Stimulated activated CD4-positive, alpha-beta T cell treated with anti-CD3 and anti-CD28 coated beads, Interleukin-2, amount 100 ng/mL, for 48 hours (primary cell): ENCODE measurements around the gene TNFSF4.
"Not testable (repeated sequence)": the region's sequence is repeated elsewhere in the genome, so short reads cannot be mapped to it uniquely, and the experiment has no call there.

Experiments
- DNase-seq, 2 donors: peaks; one replicate each; pipeline ENCODE4 v3.0.0-alpha.2; 2020

TNFSF4 gene

DNA sequence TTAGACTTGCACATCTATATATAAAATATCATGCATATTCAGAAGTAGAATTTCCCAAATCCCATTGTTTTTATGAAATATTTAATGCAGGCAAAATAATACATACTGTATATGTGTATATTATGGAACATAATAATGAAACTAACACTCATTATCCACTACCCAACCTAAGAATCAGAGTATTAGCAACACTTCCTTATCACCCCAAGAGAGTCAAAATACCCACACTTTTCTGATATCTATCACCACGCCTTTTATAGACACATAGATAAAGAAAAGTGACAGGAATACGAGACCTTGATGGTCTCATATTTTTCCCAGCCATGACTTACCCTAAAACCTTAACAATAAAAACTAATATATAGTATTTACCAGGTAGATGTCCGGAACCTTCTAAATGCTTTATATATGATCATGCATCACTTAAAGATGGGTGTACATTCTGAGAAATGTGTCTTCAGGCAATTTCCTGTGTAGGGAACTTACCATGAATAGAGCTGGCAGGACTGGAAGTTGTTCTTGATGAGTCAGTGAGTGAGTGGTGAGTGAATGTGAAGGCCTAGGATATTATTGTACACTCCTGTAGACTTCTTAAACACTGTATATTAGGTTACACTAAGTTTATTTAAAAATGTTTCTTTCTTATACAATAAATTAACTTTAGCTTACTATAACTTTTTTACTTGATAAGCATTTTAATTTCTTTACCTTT is 45.5 kb downstream of the TNFSF4 start:
- DNase-seq, result no peak

DNA sequence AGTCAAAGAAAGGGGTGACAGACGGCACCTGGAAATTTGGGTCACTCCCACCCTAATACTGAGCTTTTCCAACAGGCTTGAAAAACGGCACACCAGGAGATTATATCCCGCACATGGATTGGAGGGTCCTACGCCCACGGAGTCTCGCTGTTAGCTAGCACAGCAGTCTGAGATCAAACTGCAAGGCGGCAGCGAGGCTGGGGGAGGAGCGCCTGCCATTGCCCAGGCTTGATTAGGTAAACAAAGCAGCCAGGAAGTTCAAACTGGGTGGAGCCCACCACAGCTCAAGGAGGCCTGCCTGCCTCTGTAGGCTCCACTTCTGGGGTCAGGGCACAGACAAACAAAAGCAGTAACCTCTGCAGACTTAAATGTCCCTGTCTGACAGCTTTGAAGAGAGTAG is 53.2 kb downstream of the TNFSF4 start:
- DNase-seq, result not testable (repeated sequence)

DNA sequence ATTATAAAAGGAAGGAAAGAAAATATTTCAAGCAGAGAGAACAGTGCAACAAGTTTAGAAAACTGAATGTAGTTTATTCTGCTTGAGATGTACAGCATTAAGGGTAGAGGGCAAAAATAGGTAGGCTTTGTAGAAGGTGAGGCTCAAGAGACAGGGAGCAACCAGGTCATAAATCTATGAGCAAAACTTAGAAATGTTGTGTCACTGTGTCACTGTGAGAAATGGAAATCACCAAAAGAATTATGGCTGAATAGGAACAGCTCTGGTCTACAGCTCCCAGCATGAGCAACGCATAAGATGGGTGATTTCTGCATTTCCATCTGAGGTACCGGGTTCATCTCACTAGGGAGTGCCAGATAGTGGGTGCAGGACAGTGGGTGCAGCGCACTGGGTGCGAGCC is 53.6 kb downstream of the TNFSF4 start:
- DNase-seq, result no peak

DNA sequence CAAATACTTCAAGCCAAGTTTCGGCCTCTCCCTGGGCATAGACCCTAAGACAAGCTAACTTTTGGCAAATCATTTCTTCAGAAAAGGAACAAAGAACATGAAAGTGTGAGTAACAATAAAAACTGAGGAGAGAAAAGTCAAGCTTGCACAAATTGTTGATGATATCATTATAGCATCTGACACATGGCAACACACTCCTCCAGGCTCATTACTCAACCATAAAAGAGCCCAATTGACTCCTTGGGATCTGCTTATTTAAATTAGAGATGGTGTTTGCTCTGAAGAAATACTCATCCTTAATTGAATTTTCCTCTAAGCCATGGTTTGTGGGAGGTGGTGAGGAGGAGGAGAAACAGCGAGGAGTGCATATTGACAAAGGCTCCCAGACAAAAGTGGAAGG is 54.5 kb downstream of the TNFSF4 start:
- DNase-seq, result no peak

DNA sequence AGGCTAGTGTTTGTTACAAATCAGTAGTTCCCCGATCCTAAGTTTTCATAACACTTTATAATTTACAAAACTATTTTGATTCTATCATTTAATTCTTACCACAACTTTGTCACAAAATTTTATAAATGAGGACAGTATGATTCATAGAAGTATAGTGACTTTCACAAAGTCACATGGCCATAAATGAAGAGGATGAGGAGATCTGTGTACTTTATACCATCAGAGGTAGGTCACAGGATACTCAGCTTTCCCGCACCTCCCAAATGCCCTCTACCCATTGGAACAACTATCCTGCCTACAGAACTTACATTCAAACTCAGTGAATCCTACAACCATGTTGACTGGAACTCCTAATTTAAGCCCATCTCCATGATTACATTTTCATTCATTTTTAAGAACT is 56.3 kb downstream of the TNFSF4 start:
- no peak for DNase-seq

DNA sequence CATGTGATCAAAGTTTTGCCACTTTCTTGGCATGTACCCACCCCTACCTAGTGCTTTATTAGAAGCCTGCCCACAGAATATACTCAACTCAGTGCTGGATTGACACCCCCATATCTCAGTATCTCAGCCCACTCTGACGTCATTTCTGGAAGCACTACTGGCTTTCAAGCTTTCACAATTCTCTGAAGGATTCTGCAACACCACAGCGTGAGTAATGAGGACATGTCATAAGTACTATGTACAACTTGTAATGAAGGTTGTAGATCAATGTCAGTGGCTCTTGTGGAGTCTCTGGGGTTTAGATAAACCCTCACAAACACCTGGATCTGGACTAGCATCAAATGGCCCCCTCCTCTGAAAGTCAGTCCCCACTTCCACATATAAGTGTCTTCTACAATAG is 57.2 kb downstream of the TNFSF4 start:
- DNase-seq, result no peak

DNA sequence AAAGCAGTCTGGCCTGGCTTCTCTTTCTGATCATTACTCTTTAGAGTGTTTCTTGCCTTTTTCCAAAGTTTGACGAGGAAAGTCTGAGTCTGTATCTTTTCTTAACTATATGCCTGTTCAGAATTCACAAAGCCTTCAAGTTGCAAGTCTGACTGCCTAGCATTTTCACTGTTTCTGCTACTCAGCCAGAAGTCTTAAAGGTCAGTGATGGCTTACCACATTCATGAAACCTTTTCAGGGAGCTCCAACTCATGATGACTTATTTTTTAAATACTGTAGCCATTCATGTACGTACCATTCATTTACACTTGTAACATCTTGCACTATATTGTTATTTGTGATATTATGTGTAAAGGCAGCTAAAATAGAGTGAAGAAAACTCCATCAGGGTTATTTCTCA is 58.2 kb downstream of the TNFSF4 start:
- no peak for DNase-seq

DNA sequence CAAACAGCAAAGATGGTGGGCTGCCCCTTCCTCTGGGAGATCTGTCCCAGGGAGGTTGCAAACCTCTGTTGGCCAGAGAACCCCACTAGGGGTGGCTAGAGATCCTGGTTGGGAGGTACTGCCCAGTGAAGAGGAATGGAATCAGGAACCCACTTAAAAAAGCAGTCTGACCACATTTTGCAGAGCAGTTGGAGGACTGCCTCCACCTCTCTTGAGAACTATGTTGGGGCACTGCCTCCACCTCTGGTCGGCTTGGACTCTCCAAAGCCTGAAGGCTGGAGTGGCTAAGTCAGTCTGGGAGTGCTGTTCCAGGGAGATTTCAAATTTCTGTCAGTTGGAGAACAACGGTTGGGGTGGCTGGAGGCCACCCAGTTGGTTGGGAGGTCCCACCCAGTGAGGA is 58.6 kb downstream of the TNFSF4 start:
- no peak for DNase-seq

DNA sequence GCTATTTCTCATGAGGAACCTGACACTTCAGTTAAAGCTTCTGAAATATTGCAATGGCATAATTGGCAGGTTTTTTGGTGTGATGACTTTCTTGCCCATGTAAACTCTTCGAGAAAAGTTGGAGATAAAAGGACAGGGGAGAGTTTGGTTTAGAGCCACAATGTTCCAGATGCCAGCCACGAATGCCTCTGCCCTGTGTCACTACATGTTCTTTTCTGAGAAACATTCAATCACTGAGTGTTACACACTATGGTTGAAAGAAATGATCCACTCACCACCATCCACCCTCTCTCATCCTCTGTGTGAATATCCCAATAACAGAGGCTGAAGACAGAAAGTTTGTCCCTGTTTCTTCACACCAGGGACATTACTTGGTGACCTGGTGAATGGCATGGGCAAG is 66.4 kb downstream of the TNFSF4 start:
- DNase-seq, result no peak

DNA sequence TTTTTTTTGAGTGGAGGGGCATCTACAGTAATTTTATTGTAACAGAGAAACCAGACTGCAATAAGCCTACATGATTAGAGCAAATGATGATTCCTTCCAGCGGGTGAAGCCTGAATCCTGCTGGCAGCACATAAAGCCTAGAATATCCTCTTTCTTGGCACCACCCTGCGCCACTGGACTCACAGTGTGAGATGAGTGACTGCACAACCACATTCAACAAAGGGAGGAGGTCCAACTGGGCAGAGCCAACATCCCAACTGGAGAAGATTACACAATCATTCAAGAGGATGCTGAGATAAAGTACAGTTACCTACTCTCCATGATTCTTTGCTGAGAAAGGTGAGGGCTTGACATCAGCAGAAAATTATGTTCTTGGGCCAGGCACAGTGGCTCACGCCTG is 67.4 kb downstream of the TNFSF4 start:
- no peak for DNase-seq

DNA sequence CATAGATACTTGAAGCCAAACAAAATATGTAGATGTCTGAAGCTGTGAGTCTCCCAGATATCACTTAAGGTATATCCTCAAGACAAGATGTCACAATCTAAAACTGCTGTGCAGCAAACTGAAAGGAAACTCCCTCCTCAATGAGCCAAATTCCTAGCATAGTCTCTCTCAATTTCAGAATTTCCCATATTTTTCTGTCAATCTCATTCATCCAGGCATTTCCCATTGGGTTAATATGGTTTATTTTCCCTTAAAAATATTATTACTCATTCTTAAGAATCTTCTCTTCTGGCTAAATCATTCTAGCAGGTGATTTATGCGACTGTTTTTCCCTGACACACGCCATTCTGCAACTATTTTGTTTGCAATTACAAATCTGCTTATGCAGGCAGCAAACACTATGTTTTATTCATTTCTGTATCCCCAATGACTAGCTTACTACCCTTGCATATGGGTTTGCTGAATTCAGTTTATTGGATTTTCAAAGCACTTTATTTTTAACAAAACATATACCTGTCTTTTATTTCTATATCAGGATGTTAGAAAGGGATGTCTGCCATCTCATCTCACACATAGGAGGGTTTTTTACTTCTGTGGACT is 69.9 kb downstream of the TNFSF4 start:
- DNase-seq, result no peak

DNA sequence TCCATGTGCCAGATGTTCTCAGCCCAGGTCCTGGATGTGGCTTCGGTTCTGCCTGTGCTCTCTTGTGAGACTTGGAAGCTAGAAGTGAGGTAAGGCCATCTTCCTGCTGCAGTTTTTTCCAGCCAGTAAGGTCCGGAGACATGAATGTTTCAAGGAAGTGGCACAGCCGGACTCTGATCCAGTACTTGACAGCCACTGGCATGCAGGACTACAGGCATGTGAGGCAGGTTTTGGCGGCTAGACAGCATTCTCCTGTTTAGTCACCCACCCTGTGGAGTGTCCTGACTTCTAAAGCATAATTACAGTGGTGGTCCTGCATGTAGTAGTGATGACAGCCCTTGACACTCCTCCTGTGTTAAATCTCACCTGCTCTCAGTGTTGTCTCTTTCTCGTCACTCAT is 72.3 kb downstream of the TNFSF4 start:
- no peak for DNase-seq

DNA sequence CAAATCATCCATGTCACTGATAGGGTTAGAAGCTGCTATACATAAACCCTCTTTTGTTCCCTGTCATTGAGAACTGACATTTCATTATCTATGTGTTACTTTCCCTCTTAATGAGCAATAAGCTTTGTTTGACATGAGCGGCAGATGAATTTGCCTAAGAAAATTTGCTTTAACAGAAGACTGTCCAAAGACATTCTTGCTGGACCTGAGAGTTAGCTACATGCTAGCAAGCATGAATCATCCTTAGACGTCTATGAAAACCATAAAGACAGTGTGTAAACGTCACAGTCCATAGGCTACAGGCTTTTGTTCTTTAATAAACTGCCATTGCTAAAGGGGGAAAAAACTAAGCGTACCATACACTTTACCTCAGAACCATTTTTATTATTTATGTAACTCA is 73.1 kb downstream of the TNFSF4 start:
- no peak for DNase-seq
